ENCODE measurements around the gene SP3.
A peak's percentile ranks its signal among the peaks of the same experiment; 100 is the strongest.

- no peak for TF ChIP-seq CTCF (IDR thresholded peaks at IDR 0.05)
- peak in 1 of 3 donors; percentile 36 for TF ChIP-seq POLR2AphosphoS5 (IDR thresholded peaks at IDR 0.05)
- no peak for TF ChIP-seq POLR2A (IDR thresholded peaks at IDR 0.05)
These were observed 26.8 kb upstream of the SP3 start for GRCh38 chr2:173991856-173992588.
